Right lobe of liver (tissue), 4 donors: ENCODE data around the gene RBPJL.

Experiments
- POLR2A ChIP-seq: fragments of 450-650 bp; IDR thresholded peaks from one replicate; pipeline ENCODE4 v1.6.1; 2017; ENCODE audit warnings: antibody characterized with exemption, mild to moderate bottlenecking
- TF ChIP-seq, protein P1 (sequence below), 4 donors: fragments of 200-600 bp in 3 of 4; fragments of 450-650 bp in 1 of 4; IDR thresholded peaks; one replicate each; pipeline versions ENCODE4 v1.5.1 to v1.8.0; 2016 to 2022; ENCODE audit warnings: antibody characterized with exemption in 4 of 4, mild to moderate bottlenecking in 2 of 4
- donor health status: DM: no; HTN: no; CAD: no.
- donor health status: DM: no; HTN: no; CAD: no.
- donor health status: DM: no; HTN: yes; CAD: no.

- TF ChIP-seq, protein P1, sequence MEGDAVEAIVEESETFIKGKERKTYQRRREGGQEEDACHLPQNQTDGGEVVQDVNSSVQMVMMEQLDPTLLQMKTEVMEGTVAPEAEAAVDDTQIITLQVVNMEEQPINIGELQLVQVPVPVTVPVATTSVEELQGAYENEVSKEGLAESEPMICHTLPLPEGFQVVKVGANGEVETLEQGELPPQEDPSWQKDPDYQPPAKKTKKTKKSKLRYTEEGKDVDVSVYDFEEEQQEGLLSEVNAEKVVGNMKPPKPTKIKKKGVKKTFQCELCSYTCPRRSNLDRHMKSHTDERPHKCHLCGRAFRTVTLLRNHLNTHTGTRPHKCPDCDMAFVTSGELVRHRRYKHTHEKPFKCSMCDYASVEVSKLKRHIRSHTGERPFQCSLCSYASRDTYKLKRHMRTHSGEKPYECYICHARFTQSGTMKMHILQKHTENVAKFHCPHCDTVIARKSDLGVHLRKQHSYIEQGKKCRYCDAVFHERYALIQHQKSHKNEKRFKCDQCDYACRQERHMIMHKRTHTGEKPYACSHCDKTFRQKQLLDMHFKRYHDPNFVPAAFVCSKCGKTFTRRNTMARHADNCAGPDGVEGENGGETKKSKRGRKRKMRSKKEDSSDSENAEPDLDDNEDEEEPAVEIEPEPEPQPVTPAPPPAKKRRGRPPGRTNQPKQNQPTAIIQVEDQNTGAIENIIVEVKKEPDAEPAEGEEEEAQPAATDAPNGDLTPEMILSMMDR (IDR thresholded peaks at IDR 0.05) = no peak
- no peak for TF ChIP-seq POLR2A
Measured at GRCh38 chr20:45318948-45319347, 12.3 kb downstream of the RBPJL start.
